ENCODE measurements around the gene APIP.

Gene APIP, protein sequence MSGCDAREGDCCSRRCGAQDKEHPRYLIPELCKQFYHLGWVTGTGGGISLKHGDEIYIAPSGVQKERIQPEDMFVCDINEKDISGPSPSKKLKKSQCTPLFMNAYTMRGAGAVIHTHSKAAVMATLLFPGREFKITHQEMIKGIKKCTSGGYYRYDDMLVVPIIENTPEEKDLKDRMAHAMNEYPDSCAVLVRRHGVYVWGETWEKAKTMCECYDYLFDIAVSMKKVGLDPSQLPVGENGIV

DNA sequence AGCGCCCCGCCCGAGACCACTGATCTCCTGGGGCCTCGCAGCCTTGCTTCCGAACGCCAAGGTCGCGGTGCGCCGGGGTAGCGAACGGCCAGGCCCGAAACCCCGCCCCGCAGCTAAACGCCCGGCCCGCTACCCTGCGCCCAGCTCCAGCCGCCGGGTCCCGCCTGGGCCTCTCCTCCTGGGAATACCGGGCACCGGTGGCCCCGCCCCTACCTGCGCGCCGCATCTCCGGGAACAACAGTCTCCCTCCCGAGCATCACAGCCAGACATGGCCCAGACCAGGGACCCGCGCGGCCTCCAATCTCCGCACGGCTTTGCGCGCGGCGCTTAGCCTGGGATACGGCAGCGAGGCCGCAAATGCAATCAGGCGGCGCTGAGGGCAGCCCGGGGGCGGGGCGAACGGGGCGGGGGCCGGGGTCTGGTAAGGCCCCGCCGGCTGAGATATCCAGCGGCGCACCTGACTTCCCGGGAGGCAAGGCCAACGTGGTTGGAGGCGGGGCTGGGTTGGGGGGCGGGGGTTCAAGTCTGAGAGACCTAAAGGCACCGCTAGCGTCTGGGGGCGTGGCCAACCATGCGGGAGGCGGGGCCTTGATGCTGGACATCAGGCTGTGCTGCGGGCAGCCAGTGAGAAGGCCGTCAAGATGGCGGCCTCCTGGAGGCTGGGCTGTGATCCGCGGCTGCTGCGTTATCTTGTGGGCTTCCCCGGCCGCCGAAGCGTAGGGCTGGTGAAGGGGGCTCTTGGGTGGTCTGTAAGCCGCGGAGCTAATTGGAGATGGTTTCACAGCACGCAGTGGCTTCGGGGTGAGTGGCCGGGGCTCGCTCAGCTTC lies at the start of gene APIP, which contains the start of gene PDHX:
TSS of gene APIP (minus strand) at position 365 of the 828 bp plus-strand sequence. CDS start at position 270, 95 bp downstream.
TSS of gene PDHX (plus strand) at position 604 of the 828 bp plus-strand sequence. CDS start at position 642, 38 bp downstream.
- intact Hi-C loops (cut with DNase I), result no loop called here
- peak; percentile 92 to 99 (median 97) for DNase-seq

DNA sequence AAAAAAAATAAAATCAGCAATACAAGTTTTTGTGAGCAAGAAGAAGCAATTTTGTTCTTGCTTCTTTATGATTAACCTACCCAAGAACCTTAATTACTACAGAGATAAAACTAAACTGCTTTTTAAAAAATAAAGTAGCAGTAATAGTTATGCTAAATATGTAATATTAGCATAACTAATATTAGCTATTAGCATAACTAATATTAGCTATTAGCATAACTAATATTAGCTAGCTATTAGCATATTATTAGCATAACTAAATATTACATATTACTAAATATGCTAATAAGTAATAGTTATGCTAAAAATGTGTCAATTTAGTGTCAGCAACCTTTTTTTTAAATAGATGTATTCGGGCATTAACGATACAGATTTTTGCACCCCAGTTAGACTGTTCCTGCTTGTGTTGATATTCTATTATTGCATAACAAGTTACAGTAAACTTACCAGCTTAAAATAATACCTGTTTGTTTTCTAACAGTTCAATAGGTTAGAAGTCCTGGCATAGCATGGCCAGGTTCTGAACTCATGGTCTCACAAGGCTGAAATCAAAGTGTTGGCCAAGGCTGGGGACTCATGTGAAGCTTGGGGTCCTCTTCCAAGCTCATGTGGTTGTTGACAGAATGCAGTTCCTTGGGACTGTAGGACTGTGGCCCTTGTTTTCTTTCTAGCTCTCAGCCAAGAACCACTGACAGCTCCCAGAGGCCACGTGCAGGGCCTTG lies 48.6 kb upstream of the APIP start:
- DNase-seq, result no peak
- intact Hi-C loops (cut with DNase I), result no loop called here

DNA sequence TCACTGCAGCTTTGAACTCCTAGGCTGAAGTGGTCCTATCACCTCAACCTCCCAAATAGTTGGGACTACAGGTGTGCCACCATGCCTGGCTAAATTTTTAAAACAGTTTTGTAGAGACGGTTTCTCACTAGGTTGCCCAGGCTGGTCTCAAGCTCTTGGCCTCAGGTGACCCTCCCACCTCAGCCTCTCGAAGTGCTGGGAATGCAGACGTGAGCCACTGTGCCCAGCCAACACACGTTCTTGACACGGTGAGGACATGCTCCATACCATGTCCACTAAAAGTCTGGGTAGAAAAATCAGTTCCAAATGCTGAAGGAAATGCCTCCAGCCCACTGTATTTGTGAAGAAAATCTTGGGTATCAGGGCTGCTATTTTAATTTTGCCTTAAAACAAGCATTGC lies 47.2 kb upstream of the APIP start:
- no peak for DNase-seq
- intact Hi-C loops (cut with DNase I), result no loop called here

DNA sequence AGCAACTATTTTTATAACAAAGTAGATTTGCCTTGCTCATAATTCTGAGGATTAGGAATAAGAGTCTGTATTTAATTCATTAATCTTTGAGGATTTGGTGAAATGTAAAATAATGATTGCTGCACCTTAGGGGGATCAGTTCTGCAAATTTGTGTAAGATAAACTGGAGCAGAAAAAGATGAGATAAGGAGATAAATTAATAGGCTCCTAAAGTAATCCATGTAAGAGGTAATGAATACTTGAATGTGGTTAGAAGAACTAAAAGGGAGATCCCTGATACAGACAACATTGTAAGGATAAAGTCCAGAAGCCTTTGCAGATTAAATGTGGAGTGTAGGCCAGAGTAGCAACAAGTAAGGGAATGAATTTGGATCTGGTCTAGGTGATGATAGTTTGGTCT lies 45.9 kb upstream of the APIP start:
- intact Hi-C loops (cut with DNase I), result no loop called here
- no peak for DNase-seq

DNA sequence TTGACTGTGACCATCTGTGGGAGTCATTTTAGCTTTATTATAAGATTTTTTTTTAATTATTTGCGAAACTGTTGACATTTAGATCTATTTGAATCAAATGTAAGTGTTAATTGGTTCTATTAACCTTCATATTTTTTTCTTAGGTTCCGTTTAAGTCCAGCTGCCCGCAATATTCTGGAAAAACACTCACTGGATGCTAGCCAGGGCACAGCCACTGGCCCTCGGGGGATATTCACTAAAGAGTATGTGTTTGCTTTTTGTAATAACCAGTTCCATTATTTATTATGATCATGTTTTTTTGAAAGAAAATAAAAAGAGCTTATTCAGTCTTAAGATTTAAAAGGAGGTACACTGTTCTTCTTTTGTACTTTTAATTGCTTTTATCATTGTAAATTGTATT lies 44.1 kb upstream of the APIP start:
- peak in 26 of 42 donors; percentile 8 to 74 (median 30) for DNase-seq

DNA sequence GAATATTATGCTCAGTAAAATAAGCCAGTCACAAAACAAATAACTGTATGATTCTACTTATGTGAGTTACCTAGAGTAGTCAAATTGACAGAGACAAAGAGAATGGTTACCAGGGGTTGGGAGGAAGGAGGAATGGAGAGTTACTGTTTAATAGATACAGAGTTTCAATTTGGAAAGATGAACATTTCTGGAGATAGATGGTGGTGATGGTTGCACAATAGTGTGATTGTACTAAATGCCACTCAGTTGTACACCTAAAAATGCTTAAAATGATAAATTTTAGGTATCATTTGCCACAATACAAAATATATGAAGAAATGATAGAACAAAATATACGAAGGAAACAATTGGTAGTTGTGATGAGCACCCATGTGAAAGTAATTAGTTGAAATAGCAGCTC lies 43.6 kb upstream of the APIP start:
- DNase-seq, result no peak
- intact Hi-C loops (cut with DNase I), result no loop called here

More for the DNA sequence above, 44.1 kb upstream of the APIP start:
- intact Hi-C loops (cut with DNase I), result no loop called here

DNA sequence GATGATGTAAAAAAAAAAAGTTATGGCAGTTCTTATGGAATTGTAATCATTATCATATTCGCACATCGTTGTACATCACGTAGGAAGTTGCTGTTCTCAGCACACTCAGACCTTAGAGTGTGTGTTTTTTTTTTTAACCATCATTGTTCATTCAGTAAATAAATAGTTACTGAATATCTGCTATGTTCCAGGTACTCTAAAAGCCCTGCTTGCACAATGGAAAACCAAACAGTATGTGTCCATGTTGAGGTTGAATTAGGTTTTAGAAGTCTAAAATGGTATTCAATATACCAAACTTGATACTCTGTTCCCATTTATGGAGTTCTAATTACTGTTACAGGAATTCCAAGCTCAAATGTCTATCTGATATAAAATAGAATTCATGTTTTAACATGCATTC lies 41.4 kb upstream of the APIP start:
- intact Hi-C loops (cut with DNase I), result no loop called here
- DNase-seq, result no peak

DNA sequence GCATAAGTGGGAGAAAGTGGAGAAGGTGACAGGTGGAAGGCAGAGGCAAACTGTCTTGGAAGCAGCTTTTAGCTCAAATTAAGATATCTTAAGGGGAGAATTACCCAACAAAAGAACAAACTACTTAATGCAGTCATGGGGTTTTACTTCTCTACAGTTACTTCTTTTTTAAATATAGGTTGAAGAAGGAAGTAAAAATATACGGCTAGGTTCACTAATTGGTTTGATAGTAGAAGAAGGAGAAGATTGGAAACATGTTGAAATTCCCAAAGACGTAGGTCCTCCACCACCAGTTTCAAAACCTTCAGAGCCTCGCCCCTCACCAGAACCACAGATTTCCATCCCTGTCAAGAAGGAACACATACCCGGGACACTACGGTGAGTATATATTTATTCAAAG lies 41.0 kb upstream of the APIP start:
- DNase-seq, result no peak
- intact Hi-C loops (cut with DNase I), result no loop called here

DNA sequence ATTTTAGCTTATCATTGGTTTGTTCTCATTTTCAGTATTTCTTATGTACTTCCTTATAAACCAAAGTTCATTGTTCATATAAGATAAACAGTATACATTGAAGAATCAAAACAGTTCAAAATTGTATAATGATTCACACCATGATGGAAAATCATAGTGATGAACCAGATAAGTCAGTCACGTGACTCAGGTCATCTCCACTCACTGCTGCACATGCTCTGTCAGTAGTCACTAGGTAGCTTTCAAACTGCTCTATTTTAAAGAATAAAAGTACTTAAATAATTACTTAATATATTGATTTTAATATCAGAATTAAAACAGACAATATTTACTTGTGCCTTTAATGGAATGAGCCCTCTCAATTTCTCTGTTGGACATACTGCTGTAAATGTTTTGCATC lies 37.8 kb upstream of the APIP start:
- DNase-seq, result no peak
- intact Hi-C loops (cut with DNase I), result no loop called here

DNA sequence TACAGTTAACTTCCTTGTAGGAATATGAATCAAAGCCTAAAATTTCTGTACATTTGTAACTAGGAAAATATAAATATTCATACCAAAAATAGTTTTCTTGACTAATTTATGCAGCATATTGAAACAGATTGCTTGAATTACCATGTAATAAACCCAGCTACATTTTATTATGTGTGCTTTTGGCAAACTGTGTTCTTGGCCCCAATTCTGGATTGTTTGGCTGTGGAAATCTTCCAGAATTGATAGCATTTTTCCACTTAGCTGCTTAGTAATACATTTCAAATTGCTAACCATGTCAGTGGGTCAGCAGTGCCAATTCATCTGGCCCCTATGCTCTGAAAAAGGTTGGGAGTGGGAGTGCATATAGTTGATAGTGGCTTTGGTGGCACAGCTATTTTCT lies 32.5 kb upstream of the APIP start:
- DNase-seq, result no peak
- intact Hi-C loops (cut with DNase I), result no loop called here

DNA sequence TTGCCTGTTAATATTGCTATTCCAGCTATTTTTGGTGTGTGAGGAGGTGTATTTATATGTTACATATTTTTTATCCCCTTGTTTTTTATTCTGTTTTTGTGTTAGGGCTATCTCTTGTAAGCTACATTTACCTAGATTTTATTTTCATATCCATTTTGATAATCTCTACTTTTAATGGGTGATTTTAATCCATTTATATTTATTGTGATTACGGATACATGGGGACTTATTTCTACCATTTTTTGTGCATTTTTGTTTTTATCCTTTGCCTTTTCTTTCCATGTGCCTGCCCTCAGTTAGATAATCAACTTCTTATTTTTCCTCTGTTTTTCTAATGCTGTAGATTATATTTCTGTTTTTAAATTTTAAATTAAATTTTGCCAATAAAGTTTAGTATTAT lies 28.5 kb upstream of the APIP start:
- DNase-seq, result no peak
- intact Hi-C loops (cut with DNase I), result no loop called here

DNA sequence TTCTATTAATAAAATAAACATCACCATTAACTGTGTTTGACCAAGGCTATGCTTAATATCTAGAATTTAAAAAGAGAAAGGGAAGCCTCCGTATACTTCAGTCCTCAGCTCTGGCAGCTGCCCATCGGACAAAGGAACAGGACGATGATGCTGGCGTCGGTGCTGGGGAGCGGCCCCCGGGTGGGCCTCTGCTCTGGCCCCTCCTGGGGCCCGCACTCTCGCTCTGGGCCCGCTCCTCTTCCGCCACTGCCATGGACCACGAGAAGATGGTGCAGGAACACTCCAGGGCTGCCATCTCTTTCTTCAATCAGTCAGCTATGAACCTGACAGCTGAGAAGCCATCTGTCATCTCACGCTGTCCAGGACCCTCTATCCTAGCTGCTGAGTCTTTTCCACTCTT lies 25.5 kb upstream of the APIP start:
- intact Hi-C loops (cut with DNase I), result no loop called here
- no peak for DNase-seq

DNA sequence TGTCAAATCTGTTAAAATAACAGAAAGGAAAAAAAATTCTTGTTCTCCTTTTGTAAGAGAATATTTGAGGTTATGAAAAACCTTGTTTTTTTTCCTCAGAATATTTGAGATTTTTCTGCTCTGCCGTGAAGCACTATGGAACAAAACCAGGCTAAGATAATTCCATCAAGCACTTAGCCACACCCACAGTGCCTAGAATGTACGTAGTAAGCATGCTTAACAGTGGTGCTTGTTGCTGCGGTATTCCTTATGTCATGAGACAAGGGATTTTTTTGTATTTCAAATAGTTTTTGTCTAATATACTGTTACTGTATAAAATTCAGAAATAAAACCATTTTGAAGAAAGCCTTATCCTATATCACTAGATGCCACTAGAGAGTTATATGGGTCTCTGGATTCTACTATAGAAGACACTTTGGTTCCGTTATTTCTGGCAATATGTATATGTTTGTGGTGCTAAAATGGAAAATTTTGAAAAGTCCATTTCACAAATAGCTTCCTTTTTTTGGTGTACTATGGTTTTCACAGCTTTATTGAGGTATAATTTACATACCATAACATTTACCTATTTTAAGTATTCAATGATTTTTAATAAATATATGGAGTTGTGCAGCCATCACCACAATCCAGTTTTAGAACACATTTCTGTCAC lies 24.0 kb upstream of the APIP start:
- DNase-seq, result peak in 2 of 42 donors; percentile 5 to 8

DNA sequence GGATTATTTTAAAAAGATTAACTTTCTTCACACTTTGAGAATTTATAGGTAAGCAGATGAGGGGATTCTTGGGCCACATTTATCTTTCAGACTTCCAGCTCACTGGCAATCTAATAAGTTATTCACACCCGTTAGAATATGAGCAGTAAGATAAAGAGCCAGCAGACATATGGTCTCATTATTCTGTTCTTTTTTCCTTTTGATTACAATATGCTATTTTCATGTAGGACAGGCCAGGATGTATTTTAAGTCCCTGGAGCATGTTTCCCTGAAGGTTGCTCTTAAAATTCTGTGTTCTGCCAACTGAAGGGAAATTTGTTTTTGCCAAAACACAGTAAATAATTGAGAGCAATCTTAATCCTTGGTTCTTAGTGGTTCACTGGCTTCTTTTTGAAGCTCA lies 22.4 kb upstream of the APIP start:
- intact Hi-C loops (cut with DNase I), result no loop called here
- DNase-seq, result no peak

More for the DNA sequence above, 24.0 kb upstream of the APIP start:
- intact Hi-C loops (cut with DNase I), result no loop called here

DNA sequence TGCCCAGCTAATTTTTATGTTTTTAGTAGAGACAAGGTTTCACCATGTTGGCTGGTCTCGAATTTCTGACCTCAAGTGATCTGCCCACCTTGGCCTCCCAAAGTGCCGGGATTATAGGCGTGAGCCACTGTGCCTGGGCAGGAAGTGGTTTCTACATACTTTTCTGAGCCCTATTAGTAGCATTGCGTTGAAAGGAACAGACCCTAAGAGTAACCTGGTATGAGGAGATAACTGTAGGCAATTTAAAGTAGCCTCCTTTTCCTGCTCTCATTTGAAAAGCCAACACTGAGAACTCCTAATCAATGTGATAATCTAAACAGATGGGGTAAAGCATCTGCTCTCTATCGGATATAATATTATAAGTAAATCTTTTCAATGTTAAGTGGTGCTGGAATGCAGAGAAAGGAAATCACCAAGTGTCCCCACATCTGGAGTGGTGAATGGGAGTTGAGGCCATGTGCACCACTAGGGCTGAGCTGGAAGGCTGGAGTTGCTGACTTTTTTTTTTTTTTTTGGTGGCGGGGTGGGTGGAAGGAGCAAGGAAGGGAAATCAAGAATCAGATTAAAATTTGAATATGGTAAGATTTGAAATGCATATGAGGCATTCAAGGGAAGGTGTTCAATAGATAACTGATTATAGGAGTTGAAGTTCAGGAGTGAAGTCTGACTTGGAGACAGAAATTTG lies 20.9 kb upstream of the APIP start:
- no peak for DNase-seq
- intact Hi-C loops (cut with DNase I), result no loop called here

DNA sequence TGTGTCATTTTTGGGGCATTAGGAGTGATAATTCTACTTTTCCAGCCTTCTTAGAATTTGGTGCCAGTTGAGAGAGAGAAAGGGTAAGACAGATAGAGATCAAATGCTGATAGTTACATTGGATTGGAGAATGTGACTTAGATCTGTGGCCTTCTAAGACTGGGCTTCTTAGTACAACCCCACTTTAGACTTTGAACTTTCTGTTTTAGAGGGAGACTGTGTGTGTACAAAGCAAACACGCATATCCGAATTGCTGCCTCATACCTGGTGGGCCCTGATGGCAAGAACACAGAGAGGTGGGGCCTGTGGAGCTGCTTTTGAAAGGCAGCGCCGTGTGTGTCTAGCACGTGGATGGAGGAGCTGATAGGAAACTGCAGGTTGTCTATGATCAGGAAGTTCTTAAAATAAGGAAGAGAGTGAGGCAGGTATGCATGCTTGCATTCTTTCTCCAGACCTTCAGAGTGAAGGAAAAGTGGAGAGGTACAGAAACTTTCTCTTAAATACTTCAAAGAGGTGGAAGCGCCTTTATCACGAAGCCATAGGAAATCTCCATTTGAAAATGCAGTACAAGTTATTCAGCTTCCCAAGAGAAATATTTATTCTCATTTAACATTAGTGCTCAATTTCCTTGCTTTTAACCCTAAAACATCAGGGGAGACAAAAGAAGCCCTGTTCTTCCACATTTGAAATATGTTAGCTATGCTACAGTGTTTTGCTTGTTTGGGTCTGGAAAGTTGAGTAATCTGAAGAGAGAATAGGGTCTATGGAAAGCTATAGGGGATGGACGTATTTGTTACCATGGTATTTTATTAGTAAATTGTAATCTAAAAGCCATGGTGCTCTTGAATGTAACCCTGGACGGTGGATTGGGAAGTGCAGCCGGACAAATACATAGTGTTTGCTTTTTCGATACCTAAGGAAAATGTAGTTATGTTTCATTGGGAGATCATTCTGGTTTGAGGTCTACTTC lies 13.9 kb upstream of the APIP start:
- no peak for DNase-seq
- intact Hi-C loops (cut with DNase I), result loop anchor here (5.0 to 10.0 kb wide), 2 partner anchors 462 to 555 kb away; no protein-coding TSS in a partner anchor

DNA sequence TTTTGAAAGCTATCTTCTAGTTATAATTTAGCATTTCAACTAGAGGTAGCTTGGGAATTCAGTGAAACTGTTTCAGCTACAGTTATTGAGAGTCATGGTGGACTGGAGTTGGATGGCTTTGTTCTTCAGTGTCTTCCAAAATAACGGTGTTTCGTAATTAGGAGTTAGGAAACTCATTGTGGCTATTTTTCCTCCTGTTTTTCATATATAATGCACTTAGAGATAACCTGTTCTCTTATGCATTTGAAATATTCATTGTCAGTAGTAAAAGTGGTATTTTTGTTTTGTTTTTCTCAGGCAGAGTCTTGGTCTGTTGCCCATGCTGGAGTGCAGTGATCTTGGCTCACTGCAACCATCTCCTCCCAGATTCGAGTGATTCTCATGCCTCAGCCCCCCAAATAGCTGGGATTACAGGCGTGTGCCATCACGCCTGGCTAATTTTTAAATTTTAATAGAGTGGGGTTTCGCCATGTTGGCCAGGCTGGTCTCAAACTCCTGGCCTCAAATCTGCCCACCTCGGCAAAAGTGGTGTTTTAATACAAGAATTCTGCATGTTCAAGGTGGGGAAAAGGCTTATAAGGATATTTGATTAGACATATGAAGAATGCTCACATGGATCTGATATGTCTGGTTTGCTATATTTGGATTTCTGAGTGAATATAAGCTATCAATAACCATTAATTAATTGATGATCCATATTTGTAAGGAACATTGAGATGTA lies 12.9 kb upstream of the APIP start:
- DNase-seq, result no peak
- intact Hi-C loops (cut with DNase I), result loop anchor here (5.0 to 10.0 kb wide), 2 partner anchors 463 to 556 kb away; no protein-coding TSS in a partner anchor
